ENCODE results near the gene FBXO10. TPM values are rescaled to one million over a fixed set of nuclear protein-coding genes. Genes with fewer than 3 reads are reported as not detected.

FBXO10 gene
- total RNA-seq, 2 experiments from 2014 or later, result 9.4 to 13.2 TPM

GRCh38 chr9:37497320-37497719 lies 78.9 kb downstream of the FBXO10 start:
- TF ChIP-seq CTCF (conservative IDR thresholded peaks at IDR 0.05; ENCODE audit: low read length) (no peak), EZH2phosphoT487 (IDR thresholded peaks at IDR 0.05; ENCODE audit: borderline replicate concordance, low read depth, low read length) (no peak)
- POLR2A ChIA-PET, result no interaction called here
- no peak overlapping the region for H3K4me2 ChIP-seq (ENCODE audit: low read length)

GRCh38 chr9:37496020-37496419 lies 80.2 kb downstream of the FBXO10 start:
- TF ChIP-seq CTCF (conservative IDR thresholded peaks at IDR 0.05; ENCODE audit: low read length) (no peak), EZH2phosphoT487 (IDR thresholded peaks at IDR 0.05; ENCODE audit: borderline replicate concordance, low read depth, low read length) (no peak)
- CTCF ChIA-PET (ENCODE audit: unreplicated experiment), result interaction anchor here (0.7 kb wide), 1 partner anchor 10 kb away, joined by 3 read pairs; no protein-coding TSS in a partner anchor
- H3K4me2 ChIP-seq (ENCODE audit: low read length), result no peak overlapping the region
- POLR2A ChIA-PET, result interaction anchor here (0.7 to 2.1 kb wide), 5 partner anchors 9 to 1391 kb away, joined by 3 to 10 read pairs (median 7); partner anchors contain the start of gene POLR1E
- BruUV-seq (replicated peaks), result no TSS peak
- no peaks in the 10 kb centered on the region for H3K9me3 ChIP-seq (ENCODE audit: low read length)
- DNase-seq (ENCODE audit: low spot score), result no peak
- H3K79me2 ChIP-seq (ENCODE audit: insufficient read depth, low read depth, low read length), result no peaks in the 10 kb centered on the region
- no peak overlapping the region for H2AFZ ChIP-seq (ENCODE audit: low read length)
- no peaks in the 10 kb centered on the region for H4K20me1 ChIP-seq (ENCODE audit: insufficient read depth, low read length)
- H3K36me3 ChIP-seq (ENCODE audit: insufficient read depth, low read length), result peaks cover 98% of the 10 kb centered on the region
- intact Hi-C loops (cut with micrococcal nuclease; ENCODE audit: unreplicated experiment), result no loop called here
- no peak overlapping the region for H3K4me3 ChIP-seq (ENCODE audit: low read depth, low read length, poor library complexity, severe bottlenecking)
- no peaks in the 10 kb centered on the region for H3K9me2 ChIP-seq (ENCODE audit: insufficient read depth, low read length)
- H3K27ac ChIP-seq (ENCODE audit: low read depth, low read length, poor library complexity, severe bottlenecking), result no peak overlapping the region
- no peaks in the 10 kb centered on the region for H3K4me1 ChIP-seq (ENCODE audit: insufficient read depth, low read length, poor library complexity, severe bottlenecking)

More at GRCh38 chr9:37497320-37497719, 78.9 kb downstream of the FBXO10 start:
- Histone ChIP-seq H3K9me3 (ENCODE audit: low read length) (no peaks in the 10 kb centered on the region), H2AFZ (ENCODE audit: low read length) (no peak overlapping the region), H4K20me1 (ENCODE audit: insufficient read depth, low read length) (no peaks in the 10 kb centered on the region), H3K4me1 (ENCODE audit: insufficient read depth, low read length, poor library complexity, severe bottlenecking) (no peaks in the 10 kb centered on the region), H3K9me2 (ENCODE audit: insufficient read depth, low read length) (no peaks in the 10 kb centered on the region), H3K27ac (ENCODE audit: low read depth, low read length, poor library complexity, severe bottlenecking) (no peak overlapping the region), H3K79me2 (ENCODE audit: insufficient read depth, low read depth, low read length) (no peaks in the 10 kb centered on the region), H3K36me3 (ENCODE audit: insufficient read depth, low read length) (peaks cover 98% of the 10 kb centered on the region), H3K4me3 (ENCODE audit: low read depth, low read length, poor library complexity, severe bottlenecking) (no peak overlapping the region)
- CTCF ChIA-PET (ENCODE audit: unreplicated experiment), result no interaction called here
- no TSS peak for BruUV-seq (replicated peaks)
- no peak for DNase-seq (ENCODE audit: low spot score)
- intact Hi-C loops (cut with micrococcal nuclease; ENCODE audit: unreplicated experiment), result no loop called here

- ChIA-PET POLR2A (interaction anchor here (0.6 to 2.1 kb wide), 4 partner anchors 9 to 49 kb away, joined by 3 to 10 read pairs (median 6); partner anchors contain the start of gene POLR1E), CTCF (ENCODE audit: unreplicated experiment) (no interaction called here)
- Histone ChIP-seq H3K4me3 (ENCODE audit: low read depth, low read length, poor library complexity, severe bottlenecking) (no peak overlapping the region), H3K4me2 (ENCODE audit: low read length) (no peak overlapping the region), H3K9me2 (ENCODE audit: insufficient read depth, low read length) (no peaks in the 10 kb centered on the region), H4K20me1 (ENCODE audit: insufficient read depth, low read length) (no peaks in the 10 kb centered on the region), H3K79me2 (ENCODE audit: insufficient read depth, low read depth, low read length) (no peaks in the 10 kb centered on the region), H2AFZ (ENCODE audit: low read length) (no peak overlapping the region), H3K36me3 (ENCODE audit: insufficient read depth, low read length) (peaks cover 98% of the 10 kb centered on the region), H3K27ac (ENCODE audit: low read depth, low read length, poor library complexity, severe bottlenecking) (no peak overlapping the region), H3K4me1 (ENCODE audit: insufficient read depth, low read length, poor library complexity, severe bottlenecking) (no peaks in the 10 kb centered on the region), H3K9me3 (ENCODE audit: low read length) (no peaks in the 10 kb centered on the region)
- no TSS peak for BruUV-seq (replicated peaks)
- TF ChIP-seq CTCF (conservative IDR thresholded peaks at IDR 0.05; ENCODE audit: low read length) (no peak), EZH2phosphoT487 (IDR thresholded peaks at IDR 0.05; ENCODE audit: borderline replicate concordance, low read depth, low read length) (no peak)
- DNase-seq (ENCODE audit: low spot score), result no peak
- intact Hi-C loops (cut with micrococcal nuclease; ENCODE audit: unreplicated experiment), result no loop called here
These were observed 80.6 kb downstream of the FBXO10 start for GRCh38 chr9:37495571-37495970.
